GM18508 (cell line): ENCODE data around the gene PTPRA.

Experiments used
- ATAC-seq: cut with Tn5 transposase; IDR thresholded peaks from one replicate; pipeline ENCODE4 v1.9.1; 2021; ENCODE audit warnings: moderate number of reproducible peaks; ENCODE audit not compliant: insufficient read depth, unreplicated experiment

The PTPRA gene

GRCh38 chr20:2849529-2849928 lies 23.8 kb upstream of the PTPRA start:
- ATAC-seq, result no peak

GRCh38 chr20:2851086-2851485 lies 22.2 kb upstream of the PTPRA start:
- no peak for ATAC-seq

GRCh38 chr20:2858591-2858990 lies 14.7 kb upstream of the PTPRA start:
- no peak for ATAC-seq

GRCh38 chr20:2859330-2860121 lies 13.8 kb upstream of the PTPRA start:
- ATAC-seq, result no peak

DNA sequence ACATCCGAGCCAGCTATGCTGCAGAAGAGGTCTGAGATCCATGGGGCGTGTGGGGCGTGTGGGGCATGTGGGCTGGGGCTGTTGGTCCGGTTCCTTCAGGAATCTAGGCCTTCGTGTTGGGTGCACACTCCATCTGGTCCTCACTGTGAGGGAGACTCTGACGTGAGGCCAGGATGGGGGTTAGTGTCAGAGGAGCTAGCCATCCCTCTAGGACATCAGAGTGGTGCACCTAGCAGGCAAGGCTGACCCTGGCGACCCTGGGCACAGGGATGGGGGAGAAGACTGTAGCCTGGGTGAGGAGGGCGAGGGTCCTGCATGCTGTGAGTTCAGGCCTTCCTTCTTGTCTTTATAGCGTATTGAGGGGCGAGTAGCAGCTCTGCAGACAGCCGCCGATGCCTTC lies 8.7 kb upstream of the PTPRA start:
- ATAC-seq, result no peak

DNA sequence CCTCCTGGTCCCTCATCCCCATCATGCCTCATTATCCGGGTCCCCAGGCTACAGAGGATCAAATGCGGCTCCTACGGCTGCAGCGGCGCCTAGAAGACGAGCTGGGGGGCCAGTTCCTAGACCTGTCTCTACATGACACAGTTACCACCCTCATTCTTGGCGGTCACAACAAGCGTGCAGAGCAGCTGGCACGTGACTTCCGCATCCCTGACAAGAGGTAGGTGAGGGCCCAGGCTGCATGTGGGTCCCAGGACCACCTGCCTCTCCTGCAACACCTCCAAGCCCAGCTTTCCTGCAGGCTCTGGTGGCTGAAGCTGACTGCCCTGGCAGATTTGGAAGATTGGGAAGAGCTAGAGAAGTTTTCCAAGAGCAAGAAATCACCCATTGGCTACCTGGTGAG lies 8.2 kb upstream of the PTPRA start:
- no peak for ATAC-seq

DNA sequence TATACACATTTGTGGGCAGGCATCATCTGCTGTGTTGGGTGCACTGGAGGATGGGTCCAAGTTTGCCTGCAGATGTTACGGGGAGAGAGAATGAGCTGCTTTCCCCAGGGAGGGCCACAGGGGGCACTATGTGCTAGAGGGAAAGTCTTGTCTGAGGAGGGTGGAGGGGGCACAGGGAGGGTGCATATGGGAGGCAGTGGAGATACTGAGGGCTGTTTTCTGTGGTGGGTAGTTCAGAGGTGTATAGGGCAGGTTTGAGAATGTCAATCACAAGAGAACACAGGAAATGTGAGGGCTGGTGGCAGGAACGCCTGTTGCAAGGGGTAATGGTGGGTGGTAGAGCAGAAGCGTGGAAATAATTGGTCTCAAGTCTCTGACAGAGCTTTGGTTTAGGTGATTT lies 7.7 kb upstream of the PTPRA start:
- ATAC-seq, result no peak

- ATAC-seq, result no peak
Observed at GRCh38 chr20:2866236-2866635, 7.0 kb upstream of the PTPRA start.

DNA sequence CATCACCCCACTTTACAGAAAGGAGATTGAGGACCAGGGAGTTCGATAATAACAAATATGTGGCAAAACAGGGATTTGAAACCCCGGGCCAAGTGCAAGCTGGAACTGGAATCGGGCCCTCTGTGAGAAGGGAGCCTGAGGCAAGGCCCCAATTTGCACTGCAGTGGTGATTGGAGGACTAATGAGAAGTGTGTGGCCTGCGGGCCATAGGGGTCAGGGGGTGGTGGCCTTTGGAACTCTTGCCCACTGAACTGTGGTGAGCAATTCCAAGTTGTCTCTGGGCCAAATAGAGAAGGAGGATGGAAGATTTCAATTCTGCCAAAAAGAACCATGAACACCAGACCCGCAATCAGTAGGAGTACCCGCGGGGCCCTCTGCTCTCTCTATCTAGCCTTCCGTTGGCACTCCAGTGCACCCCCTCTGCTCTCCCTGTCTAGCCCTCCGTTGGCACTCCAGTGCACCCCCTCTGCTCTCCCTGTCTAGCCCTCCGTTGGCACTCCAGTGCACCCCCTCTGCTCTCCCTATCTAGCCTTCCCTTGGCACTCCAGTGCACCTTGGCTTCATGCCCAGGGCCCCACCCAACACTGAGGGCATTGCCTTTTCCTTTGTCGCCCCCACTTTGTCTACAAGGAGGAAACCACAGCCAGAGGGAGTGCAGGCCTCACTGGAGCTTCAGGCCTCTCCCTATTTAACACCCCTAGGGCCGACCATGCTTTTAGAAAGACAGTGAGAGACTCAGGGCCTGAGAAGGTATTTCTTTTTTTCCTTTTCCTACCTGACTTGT lies 6.0 kb upstream of the PTPRA start:
- ATAC-seq, result no peak

DNA sequence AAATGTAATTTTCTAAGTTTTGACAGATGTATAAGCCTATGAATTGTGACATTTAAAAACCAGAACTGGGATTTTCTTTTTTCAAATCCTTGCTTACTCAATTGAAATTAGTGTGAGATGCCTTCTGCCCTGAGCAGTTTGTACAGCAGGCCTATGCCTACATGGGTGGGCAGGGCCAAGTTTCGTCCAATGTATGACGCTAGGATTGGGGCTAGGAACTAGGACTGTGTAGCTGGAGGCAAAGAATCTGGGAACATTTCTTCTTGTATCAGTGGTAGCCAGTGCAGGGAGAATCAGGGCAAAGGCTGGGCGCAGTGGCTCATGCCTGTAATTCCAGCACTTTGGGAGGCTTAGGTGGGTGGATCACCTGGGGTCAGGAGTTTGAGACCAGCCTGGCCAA lies 3.9 kb upstream of the PTPRA start:
- no peak for ATAC-seq

- ATAC-seq, result no peak
Observed at GRCh38 chr20:2871111-2871465, 2.2 kb upstream of the PTPRA start.

GRCh38 chr20:2871661-2872458 lies 1.4 kb upstream of the PTPRA start:
- no peak for ATAC-seq

GRCh38 chr20:2872459-2873009 lies 747 bp upstream of the PTPRA start:
- no peak for ATAC-seq

DNA sequence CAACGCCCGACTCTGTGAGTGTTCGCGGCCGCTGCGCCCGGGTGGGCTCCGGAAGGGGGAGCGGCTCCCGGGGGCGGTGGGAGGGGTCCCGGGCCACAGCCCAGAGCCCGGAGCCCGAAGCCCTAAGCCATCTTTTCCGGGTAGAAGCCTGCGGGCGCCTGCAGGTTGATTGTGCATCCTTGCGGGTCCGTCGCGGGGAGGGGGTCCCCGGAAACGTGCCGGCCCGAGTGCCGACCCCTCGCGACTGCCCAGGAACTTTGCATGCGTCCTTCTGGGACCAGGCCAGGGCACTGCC lies 413 bp downstream of the PTPRA start:
- peak; percentile 11 for ATAC-seq

DNA sequence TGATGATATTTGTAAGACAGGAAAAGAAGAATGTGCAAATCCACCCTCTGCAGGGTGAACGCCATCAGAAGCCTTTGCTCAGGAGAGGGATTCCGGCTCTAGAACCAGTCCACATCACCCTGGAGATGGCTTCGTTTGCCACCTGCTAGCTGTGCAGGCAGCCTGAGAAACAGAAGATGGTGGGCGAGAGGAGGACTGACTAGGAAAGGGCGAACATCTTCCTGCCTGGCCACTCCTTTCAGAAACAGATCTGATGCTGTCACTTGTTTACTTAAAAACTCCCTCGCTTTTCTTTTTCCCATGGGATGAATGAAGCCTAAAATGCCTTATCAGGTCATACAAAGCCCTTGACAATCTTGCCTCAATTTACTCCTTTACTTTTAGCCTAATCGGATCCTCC lies 1.2 kb downstream of the PTPRA start:
- ATAC-seq, result no peak

- no peak for ATAC-seq
Observed at GRCh38 chr20:2875690-2876203, 2.5 kb downstream of the PTPRA start.

DNA sequence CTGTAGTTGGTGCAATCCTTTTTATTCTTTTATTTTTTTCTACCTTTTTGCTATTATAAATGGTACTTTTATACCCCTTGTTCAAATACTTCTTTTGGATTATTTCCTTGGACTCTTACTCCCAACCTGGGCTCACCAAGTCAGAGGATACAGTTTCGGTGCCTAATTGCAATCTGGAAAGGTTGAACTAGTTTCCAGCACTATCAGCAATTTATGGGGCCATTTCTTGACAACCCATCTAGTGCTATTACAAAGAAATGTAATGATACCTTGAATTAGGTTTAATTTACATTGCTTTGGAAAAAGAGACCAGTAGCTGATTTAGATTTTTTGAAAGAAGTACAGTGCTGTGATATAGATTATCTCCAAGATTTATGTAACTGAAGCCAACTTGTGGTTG lies 5.2 kb downstream of the PTPRA start:
- ATAC-seq, result no peak

GRCh38 chr20:2879146-2879545 lies 5.9 kb downstream of the PTPRA start:
- ATAC-seq, result no peak

- no peak for ATAC-seq
Observed at GRCh38 chr20:2880650-2881049, 7.4 kb downstream of the PTPRA start.

- no peak for ATAC-seq
Observed at GRCh38 chr20:2883726-2884637, 10.7 kb downstream of the PTPRA start.
